ENCODE measurements around the gene CKB. TPM values are rescaled to one million over a fixed set of nuclear protein-coding genes. Genes with fewer than 3 reads are reported as not detected.

The CKB gene
- total RNA-seq, 2 donors from 2014 or later, result 602 to 920 TPM

DNA sequence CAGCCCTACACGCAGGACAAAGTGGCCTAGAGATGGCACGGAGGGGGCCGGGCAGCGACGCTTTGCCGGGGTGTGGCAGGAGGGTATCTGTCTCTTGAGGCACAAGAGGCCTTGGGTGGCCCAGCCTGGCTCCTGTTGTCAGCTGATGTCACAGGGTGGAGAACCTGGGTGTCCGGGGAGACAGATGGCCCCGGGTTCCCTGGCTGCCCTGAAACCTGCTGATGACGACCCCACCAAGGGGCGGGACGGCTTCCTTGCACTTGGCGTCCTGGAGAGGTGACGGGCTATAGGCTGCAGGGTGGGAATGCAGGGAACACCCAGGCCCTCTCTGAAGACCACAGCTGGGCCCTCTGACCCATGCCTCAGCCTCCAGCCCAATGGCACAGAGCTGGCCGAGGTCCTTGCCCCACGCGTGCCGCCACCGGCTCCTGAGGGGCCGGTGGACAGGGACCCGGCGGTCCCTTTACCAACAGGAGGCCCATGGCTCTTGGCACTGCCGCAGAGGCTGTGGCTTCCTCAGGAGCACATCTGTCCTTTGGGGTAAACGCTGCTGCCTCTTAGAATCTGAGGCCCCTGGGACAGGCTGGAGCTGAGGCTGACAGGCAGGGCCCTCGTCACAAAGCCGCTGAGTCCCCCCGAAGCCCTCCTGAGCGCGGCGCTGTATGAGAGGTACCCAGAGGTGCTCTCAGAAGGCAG, 22.7 kb upstream of the CKB start:
- Histone ChIP-seq H3K4me3 (ENCODE audit: low read length) (no peak overlapping the region), H3K9me3 (ENCODE audit: control insufficient read depth, low read length) (no peaks in the 10 kb centered on the region), H3K36me3 (ENCODE audit: control insufficient read depth, insufficient read depth, low read length) (no peaks in the 10 kb centered on the region), H3K27me3 (ENCODE audit: control insufficient read depth, insufficient read depth, low read length, poor library complexity, severe bottlenecking) (no peaks in the 10 kb centered on the region), H3K27ac (ENCODE audit: low read depth, low read length) (peak overlapping the region; percentile 38), H3K9ac (ENCODE audit: extremely low read depth, low read length, poor library complexity, severe bottlenecking) (no peak overlapping the region), H3K4me1 (ENCODE audit: control insufficient read depth, insufficient read depth, low read length) (peaks cover 11% of the 10 kb centered on the region)
- Mint-ChIP-seq H3K27ac (no peak overlapping the region), H3K4me3 (no peak overlapping the region), H3K9me3 (no peaks in the 10 kb centered on the region), H3K4me1 (no peaks in the 10 kb centered on the region), H3K36me3 (ENCODE audit: low read depth) (no peaks in the 10 kb centered on the region), H3K27me3 (ENCODE audit: insufficient read depth) (no peaks in the 10 kb centered on the region)
- DNase-seq, result no peak
- TF ChIP-seq, protein P1, sequence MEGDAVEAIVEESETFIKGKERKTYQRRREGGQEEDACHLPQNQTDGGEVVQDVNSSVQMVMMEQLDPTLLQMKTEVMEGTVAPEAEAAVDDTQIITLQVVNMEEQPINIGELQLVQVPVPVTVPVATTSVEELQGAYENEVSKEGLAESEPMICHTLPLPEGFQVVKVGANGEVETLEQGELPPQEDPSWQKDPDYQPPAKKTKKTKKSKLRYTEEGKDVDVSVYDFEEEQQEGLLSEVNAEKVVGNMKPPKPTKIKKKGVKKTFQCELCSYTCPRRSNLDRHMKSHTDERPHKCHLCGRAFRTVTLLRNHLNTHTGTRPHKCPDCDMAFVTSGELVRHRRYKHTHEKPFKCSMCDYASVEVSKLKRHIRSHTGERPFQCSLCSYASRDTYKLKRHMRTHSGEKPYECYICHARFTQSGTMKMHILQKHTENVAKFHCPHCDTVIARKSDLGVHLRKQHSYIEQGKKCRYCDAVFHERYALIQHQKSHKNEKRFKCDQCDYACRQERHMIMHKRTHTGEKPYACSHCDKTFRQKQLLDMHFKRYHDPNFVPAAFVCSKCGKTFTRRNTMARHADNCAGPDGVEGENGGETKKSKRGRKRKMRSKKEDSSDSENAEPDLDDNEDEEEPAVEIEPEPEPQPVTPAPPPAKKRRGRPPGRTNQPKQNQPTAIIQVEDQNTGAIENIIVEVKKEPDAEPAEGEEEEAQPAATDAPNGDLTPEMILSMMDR (conservative IDR thresholded peaks at IDR 0.05), result no peak
- WGBS, 2 experiments (ENCODE audit: insufficient coverage in 1 of 2, insufficient read length in 1 of 2), result 87 to 91% methylated on average over 15 to 29 of the region's 29 CpGs

DNA sequence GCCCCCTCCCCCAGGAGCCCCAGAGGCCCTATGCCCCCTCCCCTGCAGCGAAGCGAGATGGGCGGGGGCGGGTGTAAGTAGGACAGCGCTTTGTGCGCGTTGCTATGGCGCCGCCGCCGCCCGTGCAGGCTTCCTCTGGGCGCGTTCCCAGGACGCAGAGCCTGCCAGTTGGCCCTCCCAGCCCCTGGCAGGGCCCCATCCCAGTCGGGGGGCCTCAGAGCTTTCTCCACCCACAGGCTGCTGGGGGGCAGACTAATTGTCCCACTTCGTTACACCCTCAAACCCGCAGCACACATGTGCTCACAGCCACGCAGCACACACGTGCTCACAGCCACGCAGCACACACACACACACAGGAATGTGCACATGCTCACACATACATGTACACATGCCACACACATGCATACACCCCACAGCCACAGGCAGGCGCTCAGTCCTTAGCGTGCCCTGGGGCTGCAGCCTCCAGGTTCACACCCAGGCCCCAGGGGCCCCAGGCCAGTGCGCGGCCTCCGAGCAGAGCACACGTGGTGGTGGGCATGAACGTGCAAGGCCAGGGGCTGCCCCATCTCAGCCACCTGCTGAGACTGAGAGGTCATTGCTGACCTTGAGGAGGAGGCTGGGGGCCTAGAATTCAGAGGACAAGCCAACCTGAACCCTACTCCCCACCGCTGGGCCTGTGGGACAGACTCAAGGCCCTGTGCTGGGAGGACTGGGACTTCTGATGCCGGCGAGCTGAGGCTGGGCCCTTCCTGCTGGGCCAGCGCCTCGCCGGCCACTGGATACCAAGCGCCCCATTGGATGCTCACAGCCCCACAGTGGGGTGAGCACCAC, 22.0 kb upstream of the CKB start:
- Mint-ChIP-seq H3K36me3 (ENCODE audit: low read depth) (no peaks in the 10 kb centered on the region), H3K4me1 (no peaks in the 10 kb centered on the region), H3K27ac (no peak overlapping the region), H3K27me3 (ENCODE audit: insufficient read depth) (no peaks in the 10 kb centered on the region), H3K4me3 (no peak overlapping the region), H3K9me3 (no peaks in the 10 kb centered on the region)
- Histone ChIP-seq H3K27me3 (ENCODE audit: control insufficient read depth, insufficient read depth, low read length, poor library complexity, severe bottlenecking) (no peaks in the 10 kb centered on the region), H3K4me3 (ENCODE audit: low read length) (no peak overlapping the region), H3K4me1 (ENCODE audit: control insufficient read depth, insufficient read depth, low read length) (peaks cover 11% of the 10 kb centered on the region), H3K36me3 (ENCODE audit: control insufficient read depth, insufficient read depth, low read length) (no peaks in the 10 kb centered on the region), H3K27ac (ENCODE audit: low read depth, low read length) (peak overlapping the region; percentile 100), H3K9ac (ENCODE audit: extremely low read depth, low read length, poor library complexity, severe bottlenecking) (no peak overlapping the region), H3K9me3 (ENCODE audit: control insufficient read depth, low read length) (no peaks in the 10 kb centered on the region)
- TF ChIP-seq, protein P1 (conservative IDR thresholded peaks at IDR 0.05), result no peak
- 94 to 95% methylated on average over 5 to 35 of the region's 35 CpGs for WGBS, 2 experiments (ENCODE audit: insufficient coverage in 1 of 2, insufficient read length in 1 of 2)
- no peak for DNase-seq

DNA sequence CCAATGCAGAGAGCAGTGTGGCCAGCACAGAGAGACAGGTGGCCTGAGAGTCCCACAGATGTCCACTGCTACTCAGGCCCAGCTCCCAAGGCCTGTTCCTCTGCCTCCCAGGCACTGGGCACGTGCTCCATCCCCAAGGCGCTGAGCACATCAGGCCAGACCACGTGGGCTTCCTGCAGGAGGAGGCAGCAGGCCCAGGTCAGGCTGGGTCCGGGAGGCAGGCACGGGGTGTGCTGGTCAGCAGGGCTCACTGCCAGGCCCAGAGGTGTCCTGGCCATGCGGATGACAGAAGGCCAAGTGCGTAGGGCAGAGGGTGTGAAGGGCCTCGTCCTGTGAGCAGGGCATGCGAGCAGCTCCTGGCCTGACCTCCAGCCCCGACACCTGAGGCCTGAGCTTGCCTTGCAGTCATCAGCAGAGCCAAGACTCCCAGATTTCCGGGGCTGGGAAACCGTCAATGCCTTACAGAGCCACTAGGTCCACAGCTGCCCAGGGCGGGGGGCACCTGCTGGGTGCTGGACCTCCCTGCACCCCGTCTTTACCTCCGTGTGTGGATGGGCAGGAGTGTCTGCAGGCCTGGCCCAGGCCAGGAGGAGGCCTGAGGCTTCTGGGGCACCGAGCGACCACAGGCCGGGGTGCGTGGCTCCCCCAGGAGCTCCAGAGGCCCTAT, 21.2 kb upstream of the CKB start:
- DNase-seq, result no peak
- no peak overlapping the region for H3K27ac Mint-ChIP-seq
- H3K36me3 Mint-ChIP-seq (ENCODE audit: low read depth), result no peaks in the 10 kb centered on the region
- no peak overlapping the region for H3K4me3 Mint-ChIP-seq
- no peak overlapping the region for H3K4me3 ChIP-seq (ENCODE audit: low read length)
- 91 to 98% methylated on average over 10 to 19 of the region's 19 CpGs for WGBS, 2 experiments (ENCODE audit: insufficient coverage in 1 of 2, insufficient read length in 1 of 2)
- no peaks in the 10 kb centered on the region for H3K27me3 ChIP-seq (ENCODE audit: control insufficient read depth, insufficient read depth, low read length, poor library complexity, severe bottlenecking)
- no peaks in the 10 kb centered on the region for H3K36me3 ChIP-seq (ENCODE audit: control insufficient read depth, insufficient read depth, low read length)
- no peaks in the 10 kb centered on the region for H3K9me3 Mint-ChIP-seq
- no peak overlapping the region for H3K9ac ChIP-seq (ENCODE audit: extremely low read depth, low read length, poor library complexity, severe bottlenecking)
- H3K27ac ChIP-seq (ENCODE audit: low read depth, low read length), result peak overlapping the region; percentile 100
- no peaks in the 10 kb centered on the region for H3K4me1 Mint-ChIP-seq
- TF ChIP-seq, protein P1 (conservative IDR thresholded peaks at IDR 0.05), result no peak
- H3K27me3 Mint-ChIP-seq (ENCODE audit: insufficient read depth), result peaks cover 3% of the 10 kb centered on the region
- peaks cover 11% of the 10 kb centered on the region for H3K4me1 ChIP-seq (ENCODE audit: control insufficient read depth, insufficient read depth, low read length)
- H3K9me3 ChIP-seq (ENCODE audit: control insufficient read depth, low read length), result no peaks in the 10 kb centered on the region

Measured in endodermal cell (in vitro differentiated cells).